GDM1 (cell line): ENCODE measurements around the gene TTL.
"Not testable (repeated sequence)": the region's sequence is repeated elsewhere in the genome, so short reads cannot be mapped to it uniquely, and the experiment has no call there.

Source experiments
- DNase-seq: peaks from one replicate; lab custom pipeline; 2025; lab: John Stamatoyannopoulos, UW

The TTL gene

DNA sequence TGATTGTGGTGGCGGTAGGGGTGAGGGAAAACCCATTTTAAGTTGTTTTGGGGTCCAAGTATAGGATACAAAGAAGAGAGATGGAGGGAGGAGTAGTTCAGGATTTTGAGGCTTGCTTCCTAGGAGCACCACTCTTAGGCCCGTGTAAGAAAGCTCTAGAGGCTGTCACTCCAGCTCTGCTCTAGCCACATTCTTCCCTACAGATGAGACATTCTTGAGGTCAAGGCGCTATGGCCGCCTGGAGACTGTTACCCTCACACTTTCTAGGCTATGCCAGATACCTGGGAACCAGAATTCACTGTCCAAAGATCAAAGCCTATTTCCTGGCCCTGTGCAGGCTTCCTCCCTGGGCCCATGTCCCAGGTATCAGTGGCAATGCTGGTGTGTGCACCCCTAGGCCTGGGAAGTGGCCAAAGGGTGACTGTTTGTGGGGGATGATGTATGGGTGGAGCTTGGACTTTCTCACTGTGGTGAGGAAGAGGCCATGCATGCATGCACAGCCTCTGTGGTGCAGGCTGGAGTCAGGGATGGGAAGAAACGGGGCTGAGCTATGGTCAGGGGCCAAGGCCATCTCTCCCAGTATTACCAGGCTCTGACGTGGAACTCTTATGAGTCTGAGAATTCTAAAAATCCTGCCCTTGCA is 7.0 kb upstream of the TTL start:
- no peak for DNase-seq

DNA sequence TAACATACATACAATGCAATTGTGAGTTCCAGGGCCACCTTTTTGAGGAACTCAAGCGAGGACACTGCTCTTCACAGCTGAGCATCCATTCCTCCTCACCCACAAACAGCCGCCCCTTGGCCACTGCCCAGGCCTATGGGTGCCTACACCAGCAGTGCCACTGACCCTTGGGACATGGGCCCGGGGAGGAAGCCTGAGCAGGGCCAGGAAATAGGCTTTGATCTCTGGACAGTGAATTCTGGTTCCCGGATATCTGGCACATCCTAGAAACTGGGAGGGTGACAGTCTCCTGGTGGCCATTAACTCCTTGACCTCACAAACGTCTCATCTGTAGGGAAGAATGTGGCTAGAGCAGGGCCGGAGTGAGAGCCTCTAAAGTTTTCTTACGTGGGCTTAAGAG is 5.5 kb upstream of the TTL start:
- DNase-seq, result no peak

DNA sequence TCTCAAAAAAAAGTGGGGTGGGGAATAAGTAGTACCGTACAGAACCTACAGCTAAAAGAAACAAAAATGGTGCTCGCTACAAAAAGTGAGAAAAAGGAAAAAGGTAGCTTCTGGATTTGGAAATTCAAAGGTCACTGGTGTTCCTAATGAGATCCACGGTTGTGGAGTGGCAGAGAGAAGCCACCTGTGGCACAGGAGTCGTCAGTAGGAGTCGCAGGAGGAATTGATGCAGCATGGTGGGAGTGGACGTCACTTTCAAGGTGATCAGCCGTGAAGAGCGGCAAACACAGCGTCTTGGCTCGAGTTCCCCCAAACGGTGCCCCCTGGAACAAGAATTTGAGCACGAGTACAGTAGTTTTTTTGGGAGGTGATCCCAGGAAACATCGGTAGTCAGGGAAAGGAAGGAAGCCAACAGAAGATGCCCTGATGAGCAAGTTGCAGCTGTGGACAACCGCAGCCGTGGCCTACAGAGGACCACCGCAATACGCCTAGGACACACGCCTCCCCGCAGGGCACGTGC is 1.4 kb upstream of the TTL start:
- DNase-seq, result no peak

DNA sequence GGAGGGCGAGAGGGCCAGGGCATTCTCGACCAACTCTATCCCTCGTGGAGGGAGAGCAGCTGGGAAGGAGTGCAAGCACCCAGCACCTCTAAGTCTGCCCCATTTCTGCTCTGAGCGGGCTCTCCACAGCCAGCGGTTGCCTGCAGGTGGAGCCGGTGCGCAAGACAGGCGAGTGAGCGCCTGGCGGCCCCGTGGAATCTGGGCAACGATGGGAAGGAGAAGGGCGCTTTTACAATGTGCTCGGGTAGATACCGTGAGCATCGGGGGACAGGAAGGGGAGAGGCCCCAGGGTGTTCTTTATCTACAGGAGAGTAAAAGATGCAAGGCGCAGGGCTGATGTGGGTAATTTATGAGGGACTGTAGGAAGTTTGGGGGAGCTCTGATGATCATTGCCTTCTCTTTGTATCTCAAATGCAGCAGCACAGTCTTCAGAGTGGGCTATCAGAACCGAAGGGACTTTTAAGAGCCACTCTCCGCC is 867 bp upstream of the TTL start:
- peak; percentile 73 for DNase-seq

DNA sequence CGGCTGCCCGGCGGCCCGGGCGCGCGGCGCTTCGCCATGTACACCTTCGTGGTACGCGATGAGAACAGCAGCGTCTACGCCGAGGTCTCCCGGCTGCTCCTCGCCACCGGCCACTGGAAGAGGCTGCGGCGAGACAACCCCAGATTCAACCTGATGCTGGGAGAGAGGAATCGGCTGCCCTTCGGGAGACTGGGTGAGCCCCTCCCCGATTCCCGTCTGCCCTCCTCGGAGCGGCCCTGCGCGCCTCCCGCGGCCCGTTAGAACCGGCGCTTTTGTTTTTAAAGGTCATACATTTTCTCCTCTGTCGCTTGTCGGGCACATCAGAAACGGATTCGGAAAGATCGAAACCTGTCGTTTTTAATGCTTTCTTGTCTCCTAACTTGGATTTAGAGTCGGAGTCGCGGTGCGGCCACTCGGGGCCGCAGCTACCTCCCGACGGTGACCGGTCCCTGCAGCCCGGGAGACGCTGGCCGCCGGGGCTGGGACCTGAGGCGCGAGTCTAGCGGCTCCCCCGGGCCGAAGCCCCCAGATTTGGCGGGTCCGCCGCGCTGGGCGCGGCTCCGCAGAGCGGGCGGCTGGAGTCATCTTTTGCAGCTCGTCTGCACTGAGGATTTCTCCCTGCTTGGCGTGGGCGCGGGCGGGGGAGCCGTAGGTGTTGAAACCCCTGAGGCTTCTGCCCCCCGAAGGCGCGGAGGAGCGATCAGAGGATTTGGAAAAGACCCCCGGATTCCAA is 519 bp downstream of the TTL start:
- DNase-seq, result no peak

DNA sequence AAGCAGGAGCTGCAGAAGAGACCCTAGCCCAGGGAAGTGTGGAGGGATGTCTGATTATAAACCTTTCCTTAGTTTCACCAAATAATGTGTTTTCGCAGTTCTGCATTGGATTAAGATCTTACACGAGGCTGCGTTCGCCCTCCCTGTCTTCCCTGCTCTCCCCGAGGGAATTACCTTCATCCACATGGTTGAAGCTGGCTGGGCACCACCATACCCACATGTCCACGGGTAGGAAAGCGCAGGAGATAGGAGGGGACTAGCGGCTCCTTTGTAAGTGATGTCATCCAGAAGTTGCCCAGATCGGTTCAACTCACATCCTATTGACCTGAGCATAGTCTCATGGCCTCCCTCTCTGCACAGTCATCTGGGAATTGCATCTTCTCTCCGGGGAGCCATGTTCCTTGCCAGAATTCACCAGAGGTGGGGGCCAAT is 1.1 kb downstream of the TTL start:
- DNase-seq, result no peak

DNA sequence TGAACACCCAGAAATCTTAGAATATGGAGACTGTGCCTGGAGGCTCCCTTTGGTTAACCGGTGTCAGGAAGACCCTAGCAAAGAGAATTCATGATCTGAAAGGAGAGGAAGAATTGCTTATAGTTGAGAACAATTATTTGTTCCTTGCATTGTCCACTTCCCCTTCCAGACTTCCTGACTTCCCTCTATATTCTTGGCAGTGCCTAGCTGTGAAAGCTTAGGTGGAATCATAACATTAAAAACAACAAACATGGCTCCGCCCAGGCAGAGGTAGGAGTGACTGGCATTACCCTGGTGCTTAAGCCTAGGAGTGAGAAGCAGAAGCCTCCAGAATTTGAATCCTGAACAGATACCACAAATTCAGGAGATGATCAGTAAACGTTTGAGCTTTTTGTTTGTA is 1.9 kb downstream of the TTL start:
- DNase-seq, result no peak

DNA sequence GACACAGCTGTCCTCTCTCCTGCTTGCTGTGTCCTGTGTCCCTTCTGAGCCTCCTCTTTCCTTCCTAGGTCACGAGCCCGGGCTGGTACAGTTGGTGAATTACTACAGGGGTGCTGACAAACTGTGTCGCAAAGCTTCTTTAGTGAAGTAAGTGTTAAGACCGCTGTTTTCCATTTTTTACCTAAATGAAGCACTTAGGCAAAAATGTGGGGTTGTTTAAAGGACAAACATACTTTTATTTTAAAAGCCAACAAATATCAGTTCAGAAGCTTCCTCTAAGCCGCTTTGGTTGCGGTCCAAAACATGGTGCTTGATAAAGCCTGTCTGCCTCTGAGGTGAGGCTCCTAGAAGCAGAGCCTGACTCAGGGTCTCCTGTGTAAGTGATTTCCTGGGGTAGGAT is 3.9 kb downstream of the TTL start:
- no peak for DNase-seq

DNA sequence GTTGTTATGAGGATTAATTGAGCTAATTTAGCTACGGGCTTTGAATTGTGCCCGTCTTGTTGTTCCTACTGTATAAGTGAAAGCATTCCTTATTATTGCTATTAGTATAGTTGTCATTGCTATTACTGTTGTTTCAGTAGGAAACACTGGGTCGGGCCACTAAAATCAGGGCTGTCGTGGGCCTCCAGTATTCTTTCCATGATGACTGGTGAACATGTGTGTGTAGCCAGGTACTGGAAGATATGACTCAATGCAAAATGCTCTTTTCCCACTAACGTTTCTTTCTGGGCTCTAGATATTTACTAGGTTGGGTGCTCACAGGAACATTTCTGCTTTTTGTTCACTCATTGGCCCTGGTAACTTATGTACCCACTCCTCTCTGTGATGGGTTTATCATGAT is 4.9 kb downstream of the TTL start:
- DNase-seq, result no peak

DNA sequence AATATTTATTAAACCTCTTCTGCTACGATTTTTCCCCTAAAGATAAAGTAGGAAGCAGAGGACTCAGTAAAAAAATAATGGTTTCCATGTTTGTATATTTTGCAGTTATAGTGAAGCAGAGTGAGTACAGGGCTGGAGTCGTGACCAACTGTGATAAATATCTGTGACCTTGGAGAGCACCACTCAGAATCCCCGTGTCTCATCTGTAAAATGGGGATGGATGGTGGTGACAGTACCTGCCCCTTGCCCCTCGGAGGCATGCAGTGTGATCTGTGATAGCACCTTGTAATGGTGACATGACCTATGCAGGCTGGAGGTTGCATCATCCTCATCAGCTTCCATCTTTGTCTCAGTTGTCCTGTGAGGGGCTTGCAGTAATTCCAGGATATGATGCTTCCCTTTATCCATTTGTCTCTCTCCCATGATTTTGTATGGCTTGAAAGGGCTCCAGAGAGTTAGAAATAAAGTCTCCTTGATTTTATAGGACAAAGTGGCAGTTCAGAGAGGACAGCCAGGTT is 5.5 kb downstream of the TTL start:
- no peak for DNase-seq

DNA sequence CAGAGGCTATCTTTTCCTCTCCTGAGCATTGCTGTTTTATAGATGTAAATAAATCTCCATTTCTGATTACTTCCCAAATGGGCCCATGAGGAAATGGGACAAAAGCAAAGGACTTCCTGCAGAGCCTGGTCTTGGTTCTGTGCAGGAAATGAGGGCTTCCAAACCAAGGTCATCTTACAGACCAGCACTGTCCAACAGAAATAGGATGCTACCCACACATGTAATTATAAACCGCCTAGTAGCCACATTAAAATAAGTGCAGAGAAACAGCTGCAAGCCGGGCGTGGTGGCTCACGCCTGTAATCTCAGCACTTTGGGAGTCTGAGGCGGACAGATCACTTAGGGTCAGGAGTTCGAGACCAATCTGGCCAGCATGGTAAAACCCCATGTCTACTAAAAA is 6.2 kb downstream of the TTL start:
- no peak for DNase-seq

DNA sequence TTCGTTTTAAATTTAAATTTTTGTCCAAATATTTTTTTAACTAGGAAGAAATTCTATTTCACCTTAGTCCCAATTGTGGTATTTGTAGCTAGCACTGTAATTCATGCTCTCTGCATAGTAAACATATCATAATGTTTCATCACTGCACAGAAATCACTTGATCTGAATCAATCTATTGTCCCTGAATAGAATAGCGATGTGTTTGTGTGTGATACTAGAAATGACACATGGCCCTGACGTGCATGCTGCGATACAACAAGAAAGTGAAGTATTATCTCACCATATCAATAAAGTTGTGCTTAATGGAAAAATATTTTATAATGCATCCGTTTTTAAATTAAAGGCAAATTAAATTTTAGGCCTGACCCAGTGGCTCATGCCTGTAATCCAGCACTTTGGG is 10.0 kb downstream of the TTL start:
- DNase-seq, result no peak

DNA sequence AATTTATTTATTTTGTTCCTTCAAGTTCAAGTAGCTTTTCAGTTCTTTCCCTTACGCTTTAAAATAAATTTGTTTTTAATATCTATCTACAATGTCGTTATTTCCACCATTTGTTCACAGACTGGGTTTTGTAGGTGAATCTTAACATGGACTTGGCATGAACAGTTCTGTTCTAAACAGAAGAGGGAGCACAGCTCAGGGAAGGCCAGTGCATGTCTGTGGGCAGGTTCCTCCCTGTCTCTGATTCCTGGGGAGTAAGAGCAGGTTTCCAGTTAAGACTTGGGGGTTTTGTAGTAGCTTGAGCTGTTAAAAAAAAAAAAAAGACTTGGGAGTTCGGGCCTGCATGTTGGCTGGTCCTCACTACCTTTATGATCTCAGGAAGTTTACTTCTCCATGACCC is 11.1 kb downstream of the TTL start:
- no peak for DNase-seq

DNA sequence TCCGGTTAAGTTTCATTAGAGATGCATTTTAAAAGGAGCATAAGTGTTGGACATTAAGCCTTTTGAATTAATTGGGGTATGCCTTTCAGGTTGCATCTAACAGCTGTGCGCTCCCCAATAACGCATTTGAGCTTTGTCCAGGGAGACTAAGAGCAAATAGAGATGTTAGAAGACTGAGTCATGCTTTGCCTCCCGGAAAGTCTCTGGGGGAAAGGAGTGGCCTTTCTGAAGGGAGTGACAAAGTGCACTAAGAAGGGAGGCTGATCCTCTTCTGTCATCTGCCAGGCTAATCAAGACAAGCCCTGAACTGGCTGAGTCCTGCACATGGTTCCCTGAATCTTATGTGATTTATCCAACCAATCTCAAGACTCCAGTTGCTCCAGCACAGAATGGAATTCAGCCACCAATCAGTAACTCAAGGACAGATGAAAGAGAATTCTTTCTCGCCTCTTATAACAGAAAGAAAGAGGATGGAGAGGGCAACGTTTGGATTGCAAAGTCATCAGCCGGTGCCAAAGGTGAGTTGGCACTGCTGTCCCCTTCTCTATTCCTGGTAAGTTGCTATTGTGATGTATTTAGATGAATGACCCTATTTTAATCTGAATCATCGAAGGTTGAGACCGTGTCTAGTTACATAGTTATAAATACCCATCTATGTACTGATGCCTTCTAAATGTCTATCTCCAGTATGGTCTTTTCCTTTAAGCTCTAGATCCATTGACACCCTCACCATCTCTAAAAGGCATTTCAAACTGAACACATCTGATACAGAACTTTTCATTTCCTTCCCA is 12.1 kb downstream of the TTL start:
- DNase-seq, result no peak

DNA sequence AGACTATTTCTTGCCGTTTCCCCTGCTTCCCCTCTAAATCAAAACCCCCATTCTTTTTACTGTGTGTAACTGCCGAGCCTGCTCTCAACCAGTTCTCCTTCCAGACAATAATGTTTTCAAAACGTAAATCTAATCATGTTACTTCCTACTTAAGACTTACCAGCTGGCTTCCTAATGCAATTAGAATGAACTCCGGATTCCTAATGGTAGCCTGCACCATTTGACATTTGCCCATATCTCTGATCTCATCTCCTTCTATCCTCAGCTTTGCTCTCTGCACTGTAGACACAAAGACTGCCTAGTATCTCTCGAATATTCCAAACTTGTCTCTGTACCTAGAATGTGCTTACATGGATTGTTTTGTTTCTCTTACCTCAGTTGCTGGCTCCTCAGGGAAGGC is 12.9 kb downstream of the TTL start:
- DNase-seq, result no peak

DNA sequence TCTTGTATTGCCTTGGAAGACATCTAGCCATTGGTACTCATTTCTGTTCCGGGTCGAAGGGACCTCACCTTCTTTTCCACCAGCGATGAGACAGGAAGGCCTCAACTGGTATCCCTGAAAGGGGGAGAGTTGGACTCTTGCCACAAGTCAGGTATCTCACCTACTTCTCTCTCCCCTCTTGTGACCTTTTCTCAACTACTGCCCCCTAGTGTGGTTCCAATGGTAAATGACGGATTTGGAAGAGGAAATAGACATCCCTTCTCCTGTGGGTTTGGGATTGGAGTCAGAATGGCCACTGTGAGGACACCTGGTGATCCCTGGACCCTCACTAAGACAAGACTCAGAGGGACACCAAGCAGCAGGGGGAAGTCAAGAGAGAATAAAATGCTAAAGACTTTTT is 13.9 kb downstream of the TTL start:
- not testable (repeated sequence) for DNase-seq

DNA sequence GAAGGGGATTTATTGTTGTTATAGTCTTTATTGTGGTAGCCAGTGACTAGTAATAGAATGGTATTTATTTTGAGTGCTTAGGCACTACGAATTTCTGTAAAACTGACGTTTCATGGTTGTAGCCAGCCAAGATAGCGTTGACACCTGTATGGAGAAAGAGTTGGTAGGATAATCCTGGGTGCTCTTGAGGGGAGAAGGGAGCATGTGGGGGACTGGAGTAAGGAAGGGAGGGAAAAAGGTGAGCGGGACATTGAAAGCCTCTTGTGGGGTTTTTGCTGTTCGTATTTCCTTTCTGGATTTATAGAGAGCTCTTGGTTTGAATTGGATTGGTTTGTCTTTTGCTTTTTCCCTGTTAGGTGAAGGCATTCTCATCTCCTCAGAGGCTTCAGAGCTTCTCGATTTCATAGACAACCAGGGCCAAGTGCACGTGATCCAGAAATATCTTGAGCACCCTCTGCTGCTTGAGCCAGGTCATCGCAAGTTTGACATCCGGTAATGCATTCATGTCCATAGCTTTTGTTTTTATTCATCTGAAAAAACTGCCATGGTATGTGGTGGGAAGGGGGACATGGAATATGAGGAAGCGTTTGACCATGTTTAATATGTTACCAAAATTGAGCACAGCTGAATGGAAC is 19.0 kb downstream of the TTL start:
- DNase-seq, result peak; percentile 45

DNA sequence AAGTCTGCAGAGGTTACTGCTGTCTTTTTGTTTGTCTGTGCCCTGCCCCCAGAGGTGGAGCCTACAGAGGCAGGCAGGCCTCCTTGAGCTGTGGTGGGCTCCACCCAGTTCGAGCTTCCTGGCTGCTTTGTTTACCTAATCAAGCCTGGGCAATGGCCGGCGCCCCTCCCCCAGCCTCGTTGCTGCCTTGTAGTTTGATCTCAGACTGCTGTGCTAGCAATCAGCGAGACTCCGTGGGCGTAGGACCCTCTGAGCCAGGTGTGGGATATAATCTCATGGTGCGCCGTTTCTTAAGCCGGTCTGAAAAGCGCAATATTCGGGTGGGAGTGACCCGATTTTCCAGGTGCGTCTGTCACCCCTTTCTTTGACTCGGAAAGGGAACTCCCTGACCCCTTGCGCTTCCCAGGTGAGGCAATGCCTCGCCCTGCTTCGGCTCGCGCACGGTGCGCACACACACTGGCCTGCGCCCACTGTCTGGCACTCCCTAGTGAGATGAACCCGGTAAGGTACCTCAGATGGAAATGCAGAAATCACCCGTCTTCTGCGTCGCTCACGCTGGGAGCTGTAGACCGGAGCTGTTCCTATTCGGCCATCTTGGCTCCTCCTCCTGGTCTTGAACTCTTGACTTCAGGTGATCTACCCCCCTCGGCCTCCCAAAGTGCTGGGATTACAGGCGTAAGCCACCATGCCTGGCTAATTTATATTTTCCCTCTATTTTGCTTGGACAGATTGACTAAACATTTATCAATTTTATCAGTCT is 27.5 kb downstream of the TTL start:
- not testable (repeated sequence) for DNase-seq

DNA sequence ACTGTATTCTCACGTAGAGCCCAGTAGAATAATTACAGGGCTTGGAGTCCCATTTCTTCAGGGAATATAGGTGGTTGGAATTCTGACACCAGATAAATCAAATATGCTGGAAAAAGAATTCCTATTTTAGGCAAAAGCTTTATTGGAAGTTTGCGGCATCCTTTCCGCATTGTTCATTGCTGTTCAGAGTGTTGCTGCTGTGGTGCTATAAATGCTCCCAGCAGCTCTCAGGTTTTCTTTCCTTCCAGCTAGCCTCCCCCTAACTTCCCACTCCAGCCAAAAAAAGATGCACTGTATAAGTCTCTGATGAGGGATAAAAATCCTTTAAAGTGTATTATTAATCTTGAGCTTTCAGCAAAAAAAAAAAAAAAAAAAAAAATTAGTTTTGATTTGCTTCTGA is 34.8 kb downstream of the TTL start:
- DNase-seq, result no peak

DNA sequence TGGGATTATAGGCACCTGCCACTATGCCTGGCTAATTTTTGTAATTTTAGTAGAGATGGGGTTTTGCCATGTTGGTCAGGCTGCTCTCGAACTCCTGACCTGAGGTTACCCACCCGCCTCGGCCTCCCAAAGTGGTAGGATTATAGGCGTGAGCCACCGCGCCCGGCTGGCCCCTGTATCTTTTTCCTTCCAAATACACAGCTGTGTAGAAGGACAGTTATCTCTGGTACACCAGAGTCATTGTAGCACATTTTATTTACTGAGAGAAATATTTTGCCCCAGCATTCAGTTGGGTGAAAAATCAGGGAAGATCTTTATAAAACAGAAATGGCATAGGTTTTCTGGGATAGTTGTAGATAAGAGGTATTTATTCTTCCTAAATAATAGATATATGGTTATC is 36.9 kb downstream of the TTL start:
- no peak for DNase-seq

DNA sequence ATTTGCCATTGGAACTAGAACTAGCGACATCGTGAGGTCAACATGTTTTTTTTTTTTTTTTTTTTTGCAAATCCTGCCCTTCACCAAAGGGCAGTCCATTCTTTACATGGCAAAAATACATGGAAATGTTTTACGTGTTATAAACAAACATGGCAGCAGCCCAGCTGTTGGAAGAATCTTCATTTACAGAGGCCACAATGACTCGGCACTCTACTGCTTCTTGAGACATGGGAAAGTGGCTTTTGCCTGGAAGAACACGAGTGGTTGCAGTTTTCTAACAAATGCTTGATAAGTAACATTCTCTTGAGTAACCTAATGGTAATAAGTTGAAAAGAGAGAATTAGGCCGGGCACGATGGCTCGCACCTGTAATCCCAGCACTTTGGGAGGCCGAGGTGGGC is 37.5 kb downstream of the TTL start:
- no peak for DNase-seq
